Measurements from ENCODE around the gene GALNT18. TPM values are rescaled to one million over a fixed set of nuclear protein-coding genes. Genes with fewer than 3 reads are reported as not detected.

Gene GALNT18
- total RNA-seq, 2 donors from 2014 or later = 28.2 to 57.8 TPM

- Histone ChIP-seq H3K27ac (no peak overlapping the region), H3K36me3 (no peaks in the 10 kb centered on the region), H3K4me1 (ENCODE audit: control insufficient read depth in 1 of 2, low read depth in 2 of 2) (no peaks in the 10 kb centered on the region), H3K27me3 (replicated peaks; ENCODE audit: insufficient read depth) (no peaks in the 10 kb centered on the region), H3K4me3 (no peak overlapping the region), H3K9me3 (no peaks in the 10 kb centered on the region)
- ATAC-seq (ENCODE audit: insufficient number of reproducible peaks, low FRiP score, low read depth) = no peak
- TF ChIP-seq CTCF (IDR thresholded peaks at IDR 0.05) = no peak
- DNase-seq (ENCODE audit: low spot score) = no peak
These were observed 340.2 kb downstream of the GALNT18 start for GRCh38 chr11:11281626-11282025.

- Histone ChIP-seq H3K9me3 (no peaks in the 10 kb centered on the region), H3K36me3 (no peaks in the 10 kb centered on the region), H3K27me3 (replicated peaks; ENCODE audit: insufficient read depth) (no peaks in the 10 kb centered on the region), H3K27ac (no peak overlapping the region), H3K4me3 (no peak overlapping the region), H3K4me1 (ENCODE audit: control insufficient read depth in 1 of 2, low read depth in 2 of 2) (no peaks in the 10 kb centered on the region)
- TF ChIP-seq CTCF (IDR thresholded peaks at IDR 0.05) = no peak
- no peak for ATAC-seq (ENCODE audit: insufficient number of reproducible peaks, low FRiP score, low read depth)
- DNase-seq (ENCODE audit: low spot score) = no peak
These were observed 341.0 kb downstream of the GALNT18 start for GRCh38 chr11:11280826-11281225.

GRCh38 chr11:11279956-11280689, 341.7 kb downstream of the GALNT18 start:
- H3K36me3 ChIP-seq = no peaks in the 10 kb centered on the region
- TF ChIP-seq CTCF (IDR thresholded peaks at IDR 0.05) = no peak
- H3K9me3 ChIP-seq = no peaks in the 10 kb centered on the region
- ATAC-seq (ENCODE audit: insufficient number of reproducible peaks, low FRiP score, low read depth) (no peak), DNase-seq (ENCODE audit: low spot score) (no peak)
- H3K4me3 ChIP-seq = no peak overlapping the region
- H3K27me3 ChIP-seq (replicated peaks; ENCODE audit: insufficient read depth) = no peaks in the 10 kb centered on the region
- H3K4me1 ChIP-seq (ENCODE audit: control insufficient read depth in 1 of 2, low read depth in 2 of 2) = no peaks in the 10 kb centered on the region
- no peak overlapping the region for H3K27ac ChIP-seq

- Histone ChIP-seq H3K9me3 (no peaks in the 10 kb centered on the region), H3K4me3 (no peak overlapping the region), H3K27ac (no peak overlapping the region), H3K36me3 (no peaks in the 10 kb centered on the region), H3K27me3 (replicated peaks; ENCODE audit: insufficient read depth) (no peaks in the 10 kb centered on the region), H3K4me1 (ENCODE audit: control insufficient read depth in 1 of 2, low read depth in 2 of 2) (no peaks in the 10 kb centered on the region)
- ATAC-seq (ENCODE audit: insufficient number of reproducible peaks, low FRiP score, low read depth) = no peak
- no peak for TF ChIP-seq CTCF (IDR thresholded peaks at IDR 0.05)
- no peak for DNase-seq (ENCODE audit: low spot score)
These were observed 349.6 kb downstream of the GALNT18 start for GRCh38 chr11:11272254-11272653.

- no peak for ATAC-seq (ENCODE audit: insufficient number of reproducible peaks, low FRiP score, low read depth)
- Histone ChIP-seq H3K27ac (no peak overlapping the region), H3K27me3 (replicated peaks; ENCODE audit: insufficient read depth) (no peaks in the 10 kb centered on the region), H3K36me3 (no peaks in the 10 kb centered on the region), H3K4me3 (no peak overlapping the region), H3K4me1 (ENCODE audit: control insufficient read depth in 1 of 2, low read depth in 2 of 2) (no peaks in the 10 kb centered on the region), H3K9me3 (no peaks in the 10 kb centered on the region)
- TF ChIP-seq CTCF (IDR thresholded peaks at IDR 0.05) = no peak
- DNase-seq (ENCODE audit: low spot score) = no peak
These were observed 351.5 kb downstream of the GALNT18 start for GRCh38 chr11:11270236-11270775.
